NCI-H2196 treated with DMSO at 0.1 percent for 48 hours (cell line): ENCODE measurements around the gene EFNA2.
"Not testable (repeated sequence)": the region's sequence is repeated elsewhere in the genome, so short reads cannot be mapped to it uniquely, and the experiment has no call there.

Experiments
- DNase-seq: peaks from one replicate; lab custom pipeline; 2025; ENCODE audit not compliant: unreplicated experiment; lab: John Stamatoyannopoulos, UW

Gene EFNA2

GRCh38 chr19:1285737-1286360 lies at the start of gene EFNA2:
TSS of gene EFNA2 (plus strand) at chr19:1285873. CDS start at chr19:1286169, 296 bp downstream.
- no peak for DNase-seq

- no peak for DNase-seq
These were observed 49.1 kb upstream of the EFNA2 start for GRCh38 chr19:1236576-1236975.

GRCh38 chr19:1237027-1237659 lies 48.5 kb upstream of the EFNA2 start:
- DNase-seq = no peak

GRCh38 chr19:1237754-1238368 lies 47.8 kb upstream of the EFNA2 start, which contains the start of gene CBARP:
TSS of gene CBARP (minus strand) at chr19:1238005. CDS start at chr19:1236100, 1,905 bp downstream.
- DNase-seq = peak; percentile 21

- no peak for DNase-seq
These were observed 47.0 kb upstream of the EFNA2 start for GRCh38 chr19:1238369-1239303.

- DNase-seq = no peak
These were observed 46.3 kb upstream of the EFNA2 start for GRCh38 chr19:1239420-1239795.

GRCh38 chr19:1239796-1240737 lies 45.6 kb upstream of the EFNA2 start:
- peak; percentile 77 for DNase-seq

- no peak for DNase-seq
These were observed 44.7 kb upstream of the EFNA2 start for GRCh38 chr19:1240925-1241324.

GRCh38 chr19:1241417-1242095 lies 44.1 kb upstream of the EFNA2 start, which contains the start of gene ATP5F1D:
TSS of gene ATP5F1D (plus strand) at chr19:1241751. CDS start at chr19:1241851, 100 bp downstream.
- DNase-seq = peak; percentile 92

- DNase-seq = peak; percentile 81
These were observed 41.6 kb upstream of the EFNA2 start for GRCh38 chr19:1243768-1244692.

- DNase-seq = no peak
These were observed 40.8 kb upstream of the EFNA2 start for GRCh38 chr19:1244693-1245451.

- DNase-seq = no peak
These were observed 40.0 kb upstream of the EFNA2 start for GRCh38 chr19:1245494-1246264.

GRCh38 chr19:1246265-1247087 lies 39.2 kb upstream of the EFNA2 start:
- DNase-seq = not testable (repeated sequence)

GRCh38 chr19:1247748-1248138 lies 37.9 kb upstream of the EFNA2 start:
- no peak for DNase-seq

GRCh38 chr19:1248139-1248785 lies 37.4 kb upstream of the EFNA2 start, which contains the start of gene MIDN:
TSS of gene MIDN (plus strand) at chr19:1248583. CDS start at chr19:1250297, 1,714 bp downstream.
- peak; percentile 81 for DNase-seq
